ENCODE results near the gene FREM3.

GRCh38 chr4:143736861-143737260, 36.4 kb upstream of the FREM3 start:
- TF ChIP-seq CTCF (IDR thresholded peaks at IDR 0.05) (no peak), POLR2AphosphoS5 (IDR thresholded peaks at IDR 0.05; ENCODE audit: insufficient read depth in 1 of 2, low read depth in 1 of 2) (no peak)

Data from vagina (tissue), 2 donors.